ENCODE measurements around the gene SBF2. TPM values are rescaled to one million over a fixed set of nuclear protein-coding genes. Genes with fewer than 3 reads are reported as not detected.
A peak's percentile ranks its signal among the peaks of the same experiment; 100 is the strongest.

Gene SBF2
- total RNA-seq, 2 donors from 2014 or later, result 22.8 to 23.9 TPM

GRCh38 chr11:10329356-10329755 is 35.3 kb upstream of the SBF2 start:
- no peak for DNase-seq (ENCODE audit: low spot score)
- Histone ChIP-seq H3K27ac (peak overlapping the region; percentile 24 to 68), H3K36me3 (no peaks in the 10 kb centered on the region), H3K4me3 (no peak overlapping the region), H3K27me3 (no peaks in the 10 kb centered on the region), H3K4me1 (peaks cover 0 to 42% of the 10 kb centered on the region in 2 donors), H3K9me3 (no peaks in the 10 kb centered on the region)
- no peak for TF ChIP-seq CTCF (IDR thresholded peaks at IDR 0.05)

- Histone ChIP-seq H3K36me3 (no peaks in the 10 kb centered on the region), H3K4me3 (no peak overlapping the region), H3K27me3 (no peaks in the 10 kb centered on the region), H3K9me3 (no peaks in the 10 kb centered on the region), H3K4me1 (peaks cover 0 to 42% of the 10 kb centered on the region in 2 donors), H3K27ac (peak overlapping the region; percentile 24 to 68)
- TF ChIP-seq CTCF (IDR thresholded peaks at IDR 0.05), result no peak
- DNase-seq (ENCODE audit: low spot score), result no peak
Measured at GRCh38 chr11:10328314-10329098, 34.5 kb upstream of the SBF2 start.

- TF ChIP-seq CTCF (IDR thresholded peaks at IDR 0.05), result no peak
- H3K4me3 ChIP-seq, result no peak overlapping the region
- H3K9me3 ChIP-seq, result no peaks in the 10 kb centered on the region
- no peaks in the 10 kb centered on the region for H3K27me3 ChIP-seq
- no peak for DNase-seq (ENCODE audit: low spot score)
- no peaks in the 10 kb centered on the region for H3K36me3 ChIP-seq
- H3K27ac ChIP-seq, result peak overlapping the region; percentile 6 to 68
- H3K4me1 ChIP-seq, result peaks cover 0 to 49% of the 10 kb centered on the region in 2 donors
Measured at GRCh38 chr11:10327254-10327653, 33.2 kb upstream of the SBF2 start.

GRCh38 chr11:10326012-10326964 is 32.3 kb upstream of the SBF2 start:
- Histone ChIP-seq H3K27me3 (no peaks in the 10 kb centered on the region), H3K4me1 (peaks cover 0 to 49% of the 10 kb centered on the region in 2 donors), H3K36me3 (no peaks in the 10 kb centered on the region), H3K27ac (peak overlapping the region; percentile 6 to 12), H3K9me3 (no peaks in the 10 kb centered on the region), H3K4me3 (no peak overlapping the region)
- no peak for TF ChIP-seq CTCF (IDR thresholded peaks at IDR 0.05)
- no peak for DNase-seq (ENCODE audit: low spot score)

GRCh38 chr11:10325277-10326011 is 31.4 kb upstream of the SBF2 start:
- TF ChIP-seq CTCF (IDR thresholded peaks at IDR 0.05), result no peak
- H3K27me3 ChIP-seq, result no peaks in the 10 kb centered on the region
- H3K4me3 ChIP-seq, result no peak overlapping the region
- no peaks in the 10 kb centered on the region for H3K9me3 ChIP-seq
- no peaks in the 10 kb centered on the region for H3K36me3 ChIP-seq
- peaks cover 0 to 49% of the 10 kb centered on the region in 2 donors for H3K4me1 ChIP-seq
- peak overlapping the region in 1 of 2 donors; percentile 12 for H3K27ac ChIP-seq
- no peak for DNase-seq (ENCODE audit: low spot score)
